Measurements from ENCODE around the gene CCDC88C.

GRCh38 chr14:91327250-91327595 lies 90.4 kb downstream of the CCDC88C start:
- TF ChIP-seq POLR2A (IDR thresholded peaks at IDR 0.05), result no peak
- no peak for TF ChIP-seq CTCF (IDR thresholded peaks at IDR 0.05)

Measured in prostate gland (tissue), 2 donors.